GM21423 (cell line): ENCODE measurements around the gene SACS.
A peak's percentile ranks its signal among the peaks of the same experiment; 100 is the strongest.

Experiments
- ATAC-seq: cut with Tn5 transposase; IDR thresholded peaks from one replicate; pipeline ENCODE4 v1.9.1; 2021; ENCODE audit warnings: mild to moderate bottlenecking, moderate library complexity; ENCODE audit not compliant: unreplicated experiment

Gene SACS

GRCh38 chr13:23365652-23366051 is 67.8 kb downstream of the SACS start:
- no peak for ATAC-seq

DNA sequence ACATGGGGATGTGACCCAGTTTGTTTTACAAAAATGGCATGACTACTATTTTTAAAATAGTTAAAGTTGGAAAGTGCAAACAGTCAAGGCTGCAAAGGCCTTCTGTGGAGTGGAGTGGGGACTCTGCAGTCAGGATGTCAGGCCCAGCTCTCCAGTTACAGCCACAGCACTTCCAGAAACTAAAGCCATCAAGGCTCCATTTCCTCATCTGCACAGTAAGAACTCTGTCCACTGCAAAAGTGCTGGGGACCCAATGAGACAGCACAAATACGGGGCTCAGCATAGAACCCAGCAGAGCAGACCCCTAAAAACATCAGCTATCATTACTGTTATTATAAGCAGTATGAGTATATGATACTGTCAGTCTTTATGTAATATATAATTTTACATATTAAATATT is 73.6 kb downstream of the SACS start:
- ATAC-seq = no peak

GRCh38 chr13:23357349-23357748 is 76.2 kb downstream of the SACS start:
- ATAC-seq = no peak

GRCh38 chr13:23356368-23356767 is 77.1 kb downstream of the SACS start:
- no peak for ATAC-seq

DNA sequence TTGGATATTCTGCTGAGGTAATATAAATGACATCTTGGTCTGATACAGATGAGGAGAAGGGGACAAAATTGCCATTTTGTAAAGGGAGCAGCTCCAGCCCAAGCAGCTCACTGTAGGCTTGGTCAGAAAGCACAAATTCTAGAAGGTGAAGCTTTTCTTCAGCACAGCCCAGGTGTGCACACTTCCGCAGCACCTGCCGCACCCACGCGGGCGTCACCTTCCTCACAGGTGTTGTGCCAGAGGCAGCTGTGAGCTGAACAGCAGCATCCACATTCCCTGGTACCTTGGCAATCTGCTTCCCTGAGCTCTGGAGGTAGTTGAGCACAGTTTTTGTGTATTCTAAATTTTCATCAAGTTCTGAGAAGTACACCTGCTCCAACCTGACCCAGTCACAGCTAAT is 79.0 kb downstream of the SACS start:
- ATAC-seq = no peak

GRCh38 chr13:23352161-23352560 is 81.3 kb downstream of the SACS start:
- ATAC-seq = no peak

DNA sequence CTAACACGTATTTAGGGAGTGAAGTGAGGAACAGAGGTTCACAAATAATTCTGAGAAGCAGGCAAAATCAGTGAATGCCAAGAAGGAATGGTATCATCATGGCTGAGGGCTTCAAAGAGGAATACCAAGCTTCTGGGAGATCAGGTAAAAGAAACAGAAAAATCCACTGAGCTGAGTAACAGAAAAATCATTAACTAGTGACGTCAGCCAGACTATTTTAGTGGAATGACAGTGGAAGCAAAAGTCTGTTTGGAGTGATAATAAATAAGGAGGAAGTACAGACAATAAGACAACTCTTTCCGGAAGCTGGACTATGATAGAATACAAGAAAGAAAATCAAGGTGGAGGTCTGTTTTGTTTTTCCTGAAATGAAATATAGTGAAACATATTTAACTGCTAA is 83.5 kb downstream of the SACS start:
- ATAC-seq = no peak

GRCh38 chr13:23349161-23349897 is 84.2 kb downstream of the SACS start:
- no peak for ATAC-seq

GRCh38 chr13:23348262-23349127 is 85.0 kb downstream of the SACS start:
- no peak for ATAC-seq

DNA sequence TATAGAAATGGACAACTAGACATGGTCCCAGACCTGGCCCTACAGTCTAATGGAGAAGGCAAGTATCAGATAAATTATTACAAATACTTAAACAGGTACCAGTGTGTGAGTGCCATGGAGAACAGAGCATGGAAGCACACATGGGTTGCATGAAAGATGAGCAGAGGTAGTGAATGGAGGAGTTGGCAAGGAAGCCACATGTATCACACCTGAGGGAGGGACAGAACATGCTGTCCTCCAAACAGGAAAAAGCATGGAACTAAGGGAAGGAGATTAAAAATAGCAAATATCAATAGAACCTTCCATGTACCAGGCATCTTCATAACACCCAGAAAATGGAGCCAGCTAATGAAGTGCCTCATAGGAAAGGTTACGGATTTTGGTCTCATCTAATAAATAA is 85.9 kb downstream of the SACS start:
- ATAC-seq = no peak

GRCh38 chr13:23344931-23345595 is 88.4 kb downstream of the SACS start:
- ATAC-seq = no peak

- ATAC-seq = no peak
Measured at GRCh38 chr13:23339225-23339624, 94.3 kb downstream of the SACS start.

DNA sequence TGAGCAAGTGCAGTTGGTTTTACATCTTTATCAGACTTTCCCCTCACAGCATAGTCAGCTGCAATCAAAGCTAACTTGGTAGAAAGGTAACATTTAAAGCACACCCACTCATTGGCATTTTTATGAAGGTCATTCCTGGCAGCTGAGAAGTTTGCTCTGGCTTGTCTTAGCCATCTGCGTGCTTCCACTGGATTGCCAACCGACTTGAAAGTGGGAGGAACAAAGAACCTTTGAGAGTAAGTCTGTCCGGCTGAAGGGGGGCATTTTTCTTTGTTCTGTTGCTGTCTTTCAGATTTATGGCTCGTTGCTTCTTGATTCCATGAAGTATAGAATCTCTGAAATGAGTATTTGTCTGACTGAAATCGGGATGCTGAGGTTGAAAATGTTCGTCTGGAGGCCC is 103.1 kb downstream of the SACS start:
- no peak for ATAC-seq

GRCh38 chr13:23325191-23325590 is 108.3 kb downstream of the SACS start:
- ATAC-seq = no peak

- no peak for ATAC-seq
Measured at GRCh38 chr13:23323946-23324709, 109.4 kb downstream of the SACS start.

- no peak for ATAC-seq
Measured at GRCh38 chr13:23322353-23323336, 110.9 kb downstream of the SACS start.

GRCh38 chr13:23321535-23322241 is 111.8 kb downstream of the SACS start:
- peak; percentile 86 for ATAC-seq

DNA sequence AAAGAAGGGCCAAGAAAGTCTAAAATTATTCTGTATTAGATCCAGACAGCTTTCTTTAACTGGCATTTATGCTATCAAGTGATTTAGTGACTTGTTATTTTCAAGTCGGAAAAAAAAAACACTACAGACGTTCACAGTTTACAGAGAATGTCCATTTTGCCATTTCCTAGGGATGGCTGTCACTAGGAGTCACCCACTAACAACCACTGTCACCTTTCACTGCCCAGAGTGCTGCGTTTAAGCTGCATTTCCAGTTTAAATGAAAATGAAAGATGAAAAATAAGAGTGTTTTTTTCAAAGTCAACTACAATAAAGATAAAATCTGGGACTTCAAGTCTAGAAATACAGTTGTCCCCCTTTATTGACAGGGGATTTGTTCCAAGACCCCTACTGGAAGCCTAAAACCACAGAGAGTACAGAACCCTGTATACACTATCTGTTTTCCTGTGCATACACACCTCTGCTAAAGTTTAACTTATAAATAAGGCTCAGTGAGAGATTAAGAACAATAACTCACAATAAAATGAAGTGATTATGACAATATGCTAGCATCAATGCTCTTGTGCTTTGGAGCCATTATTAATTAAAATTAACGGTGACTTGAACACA is 112.5 kb downstream of the SACS start:
- ATAC-seq = peak; percentile 7

DNA sequence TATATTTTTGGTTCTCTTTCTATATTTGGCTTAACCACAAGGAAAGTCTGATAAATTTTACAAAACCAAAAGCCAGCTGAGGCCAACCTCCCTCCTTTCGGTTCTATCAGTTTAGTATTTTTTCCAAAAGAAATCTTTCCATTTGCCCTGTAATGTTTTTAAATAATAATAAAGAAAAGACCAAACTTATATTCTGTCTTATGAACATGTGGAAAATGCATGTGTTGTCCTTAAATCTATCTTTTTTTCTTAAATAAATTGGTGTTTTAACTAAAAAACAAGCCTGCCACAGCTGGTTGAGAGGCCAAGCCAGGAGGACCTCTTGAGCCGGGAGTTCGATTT is 113.6 kb downstream of the SACS start:
- no peak for ATAC-seq
